Measurements from ENCODE around the gene WNT6.

The WNT6 gene

DNA sequence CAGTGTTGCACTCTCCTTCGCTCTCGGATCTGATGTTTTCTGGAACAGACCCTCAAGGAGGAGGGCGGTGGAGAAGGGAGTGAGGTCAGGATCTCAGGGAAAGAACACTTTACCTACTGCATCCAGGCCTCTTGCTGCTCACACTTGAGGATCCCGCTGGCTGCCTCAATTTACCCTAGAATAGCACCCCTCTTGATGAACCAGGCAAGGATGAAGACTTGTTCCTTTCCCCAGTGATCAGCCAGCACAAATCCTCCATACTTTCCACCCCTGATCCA, 35.2 kb downstream of the WNT6 start:
- no peak for DNase-seq (ENCODE audit: extremely low read depth, low read depth)
- TF ChIP-seq, protein P1, sequence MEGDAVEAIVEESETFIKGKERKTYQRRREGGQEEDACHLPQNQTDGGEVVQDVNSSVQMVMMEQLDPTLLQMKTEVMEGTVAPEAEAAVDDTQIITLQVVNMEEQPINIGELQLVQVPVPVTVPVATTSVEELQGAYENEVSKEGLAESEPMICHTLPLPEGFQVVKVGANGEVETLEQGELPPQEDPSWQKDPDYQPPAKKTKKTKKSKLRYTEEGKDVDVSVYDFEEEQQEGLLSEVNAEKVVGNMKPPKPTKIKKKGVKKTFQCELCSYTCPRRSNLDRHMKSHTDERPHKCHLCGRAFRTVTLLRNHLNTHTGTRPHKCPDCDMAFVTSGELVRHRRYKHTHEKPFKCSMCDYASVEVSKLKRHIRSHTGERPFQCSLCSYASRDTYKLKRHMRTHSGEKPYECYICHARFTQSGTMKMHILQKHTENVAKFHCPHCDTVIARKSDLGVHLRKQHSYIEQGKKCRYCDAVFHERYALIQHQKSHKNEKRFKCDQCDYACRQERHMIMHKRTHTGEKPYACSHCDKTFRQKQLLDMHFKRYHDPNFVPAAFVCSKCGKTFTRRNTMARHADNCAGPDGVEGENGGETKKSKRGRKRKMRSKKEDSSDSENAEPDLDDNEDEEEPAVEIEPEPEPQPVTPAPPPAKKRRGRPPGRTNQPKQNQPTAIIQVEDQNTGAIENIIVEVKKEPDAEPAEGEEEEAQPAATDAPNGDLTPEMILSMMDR (IDR thresholded peaks at IDR 0.05; ENCODE audit: low read depth, low read length) = no peak

DNA sequence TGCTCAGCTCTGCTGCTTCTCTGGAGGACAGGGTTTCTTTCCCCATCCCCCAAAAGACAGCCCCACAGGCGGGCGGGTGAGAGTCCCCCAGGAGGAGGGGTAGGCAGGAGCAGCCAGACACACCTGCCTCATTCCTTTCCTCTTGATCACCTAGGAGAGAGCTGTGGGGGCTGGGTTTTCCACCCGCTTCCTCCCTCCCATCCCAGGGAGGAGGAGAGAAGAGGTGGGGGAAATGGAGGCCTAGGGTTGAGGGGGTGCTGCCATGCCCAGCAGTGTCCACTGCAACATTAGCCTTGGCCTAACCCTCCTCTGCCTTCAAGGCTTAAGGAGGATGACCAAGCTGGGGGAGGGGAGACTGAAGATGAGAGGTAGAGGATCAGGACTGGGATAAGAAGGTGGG, 35.7 kb downstream of the WNT6 start:
- no peak for DNase-seq (ENCODE audit: extremely low read depth, low read depth)
- TF ChIP-seq, protein P1 (IDR thresholded peaks at IDR 0.05; ENCODE audit: low read depth, low read length) = no peak

DNA sequence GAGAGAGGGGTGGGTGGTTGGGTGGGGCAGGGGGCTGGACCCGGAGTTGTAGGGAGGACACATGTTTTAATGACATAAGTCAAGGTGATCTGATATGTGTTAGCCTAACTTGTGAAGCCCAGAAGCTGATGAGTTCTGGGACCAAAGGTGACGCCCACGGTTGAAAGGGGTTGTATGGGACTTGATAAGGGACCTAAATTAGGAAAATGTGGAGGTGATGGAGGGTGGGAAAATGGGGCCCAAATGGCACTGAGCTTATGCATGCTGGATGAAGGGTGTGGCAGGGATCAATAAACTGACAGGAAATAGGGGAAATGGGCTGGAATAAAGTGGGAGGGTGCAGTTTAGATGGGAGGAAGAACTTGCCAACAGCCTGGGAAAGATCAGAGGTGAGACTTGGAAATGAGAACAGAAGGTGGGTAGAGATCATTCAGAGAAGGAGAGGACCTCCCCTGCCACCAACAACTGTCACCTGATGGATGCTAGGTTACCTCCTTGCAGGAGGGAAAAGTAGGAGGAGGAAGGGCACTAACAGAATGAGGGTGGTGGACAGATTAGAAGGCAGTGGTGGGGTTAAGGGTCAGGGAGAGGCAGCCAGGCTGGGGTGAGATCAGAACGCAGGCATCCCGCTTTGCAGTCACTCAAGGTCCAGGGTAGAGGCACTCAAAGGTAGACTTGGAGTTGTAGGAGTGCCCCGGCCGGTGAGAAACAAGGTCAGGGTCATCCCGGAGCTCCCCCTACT, 36.3 kb downstream of the WNT6 start:
- no peak for DNase-seq (ENCODE audit: extremely low read depth, low read depth)
- TF ChIP-seq, protein P1 (IDR thresholded peaks at IDR 0.05; ENCODE audit: low read depth, low read length) = no peak

DNA sequence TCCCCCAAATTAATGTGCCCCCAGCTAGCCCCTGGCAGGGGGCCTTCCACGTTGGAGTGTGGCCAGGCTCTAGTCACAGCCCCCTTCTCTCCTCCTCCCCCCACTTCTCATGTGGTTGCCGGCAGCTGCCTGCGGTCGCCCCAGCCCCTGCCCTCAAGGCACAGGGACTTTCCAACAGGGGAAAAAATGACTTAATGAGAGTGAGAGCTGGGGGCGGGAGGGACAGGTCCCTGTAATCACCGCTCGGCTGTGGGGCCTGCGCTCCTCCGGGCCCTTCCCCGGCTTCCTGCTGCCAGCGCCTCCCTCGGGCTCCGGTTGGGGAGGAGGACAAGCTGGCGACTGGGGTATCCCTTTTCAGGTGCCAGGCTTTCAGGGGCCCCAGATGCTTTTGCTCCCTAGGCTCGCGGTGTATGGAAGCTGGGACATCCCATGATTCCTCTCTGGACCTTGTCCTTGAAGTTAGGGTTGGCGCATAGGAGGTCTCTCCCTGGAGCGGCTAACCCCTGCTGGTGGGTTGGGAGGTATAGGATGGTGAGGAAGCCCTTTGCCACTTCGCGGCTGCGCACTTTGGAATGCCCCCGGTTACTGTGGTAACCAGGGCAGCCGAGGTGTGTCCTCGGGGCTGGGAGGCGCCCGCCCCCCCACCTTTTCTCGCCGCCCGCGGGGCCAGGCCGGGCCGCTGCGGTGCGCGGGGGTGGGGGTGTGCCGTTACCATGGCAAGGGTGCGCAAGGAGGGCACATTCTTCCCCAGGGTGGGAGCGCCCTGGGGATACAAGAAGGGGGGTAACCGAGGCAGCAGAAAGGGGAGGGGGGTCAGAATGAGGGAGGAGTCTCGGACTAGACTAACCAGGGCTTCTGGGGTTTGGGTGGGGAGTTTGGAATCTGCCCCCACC, 37.1 kb downstream of the WNT6 start:
- TF ChIP-seq, protein P1 (IDR thresholded peaks at IDR 0.05; ENCODE audit: low read depth, low read length) = no peak
- DNase-seq (ENCODE audit: extremely low read depth, low read depth) = no peak

DNA sequence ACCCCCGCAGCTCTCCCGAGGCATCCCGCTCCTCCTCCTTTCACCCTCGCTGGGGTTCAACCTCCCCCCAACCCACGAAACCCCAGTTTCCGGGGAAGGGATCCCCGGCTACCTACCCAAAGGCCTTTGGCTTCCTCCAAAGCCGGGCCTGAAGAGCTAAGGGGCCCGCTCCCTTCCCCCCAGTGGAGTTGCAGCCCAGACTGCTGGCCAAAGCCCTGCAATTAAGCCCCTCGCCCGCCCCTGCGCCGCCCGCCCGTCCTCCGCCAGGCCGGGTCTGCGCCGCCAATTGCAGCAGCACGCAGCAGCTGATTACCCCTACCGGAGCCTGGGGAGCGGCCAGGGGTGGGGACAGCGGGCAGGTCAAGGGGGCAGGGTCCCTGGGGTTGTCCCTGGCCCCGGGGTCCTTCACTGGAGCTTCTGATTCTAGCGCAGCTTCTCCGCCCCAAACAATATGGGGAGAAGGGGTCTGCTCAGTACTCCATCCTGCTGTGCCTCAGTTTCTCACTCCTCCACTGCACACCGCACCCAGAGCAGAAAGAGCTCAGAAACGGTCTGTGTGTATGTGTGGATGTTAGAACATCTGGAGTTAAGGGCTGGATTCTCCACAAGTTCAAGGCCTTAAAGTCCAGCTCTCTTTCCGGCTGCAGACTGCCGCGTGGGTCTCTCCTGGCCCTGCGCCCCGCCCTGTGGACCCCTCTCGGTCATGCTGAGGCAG, 37.9 kb downstream of the WNT6 start:
- DNase-seq (ENCODE audit: extremely low read depth, low read depth) = no peak
- TF ChIP-seq, protein P1 (IDR thresholded peaks at IDR 0.05; ENCODE audit: low read depth, low read length) = no peak

DNA sequence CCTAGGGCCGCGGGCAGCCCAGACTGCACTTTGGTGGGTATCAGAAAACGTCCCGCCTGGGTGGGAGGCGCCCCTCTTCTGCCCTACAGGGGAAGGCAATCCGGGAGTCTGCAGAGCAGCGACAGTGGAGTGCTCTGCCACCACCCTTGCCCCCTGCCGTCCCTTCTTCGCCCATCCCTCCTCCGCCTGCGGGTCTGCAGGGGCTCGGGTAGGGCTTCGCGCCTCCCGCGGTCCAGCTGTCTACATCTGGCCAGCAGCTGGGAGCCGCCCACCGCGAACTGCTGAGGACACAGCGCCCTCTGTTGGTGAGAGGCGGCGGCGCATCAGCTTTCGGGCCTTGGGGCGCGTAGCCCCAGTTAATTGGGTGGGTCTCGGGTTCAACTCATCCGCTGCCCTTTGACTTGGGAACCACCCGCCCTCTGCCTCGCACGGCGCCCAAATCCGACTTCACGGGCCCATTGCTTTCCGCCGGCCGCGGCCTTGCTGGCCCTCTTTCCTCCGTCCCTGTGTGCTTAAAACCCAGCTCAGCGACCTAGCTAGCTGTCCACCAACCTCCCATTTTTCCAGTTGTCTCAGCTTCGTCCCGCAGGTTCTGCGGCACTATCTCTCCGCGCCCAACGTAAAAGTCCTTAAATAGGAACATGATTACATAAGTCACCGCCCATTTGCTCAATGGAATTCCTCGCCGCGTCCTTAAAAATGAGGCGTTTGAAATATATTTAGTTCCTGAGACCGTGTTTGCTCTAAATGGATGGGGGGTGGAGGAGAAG, 38.7 kb downstream of the WNT6 start:
- TF ChIP-seq, protein P1 (IDR thresholded peaks at IDR 0.05; ENCODE audit: low read depth, low read length) = peak; percentile 92
- no peak for DNase-seq (ENCODE audit: extremely low read depth, low read depth)

All from AG09319 (cell line).